IMR-90 (cell line): ENCODE data around the gene RPS25.
"Not testable (repeated sequence)": the region's sequence is repeated elsewhere in the genome, so short reads cannot be mapped to it uniquely, and the experiment has no call there.

Experiments used
- BHLHE40 ChIP-seq: fragments of 150-350 bp; IDR thresholded peaks from 2 replicates; pipeline ENCODE4 v1.6.1; 2016; ENCODE audit warnings: mild to moderate bottlenecking, low read depth, low read length
- CHD1 ChIP-seq: IDR thresholded peaks from 2 replicates; pipeline ENCODE4 v1.6.1; 2012; ENCODE audit warnings: low read depth, low read length, improper control_type of control experiment
- FOS ChIP-seq: fragments of 150-350 bp; IDR thresholded peaks from 2 replicates; pipeline ENCODE4 v1.6.1; 2016; ENCODE audit warnings: low read depth, low read length
- MAFK ChIP-seq: IDR thresholded peaks from 2 replicates; pipeline ENCODE4 v1.6.1; 2012; ENCODE audit warnings: low read depth, low read length, improper control_type of control experiment
- MAZ ChIP-seq: IDR thresholded peaks from 2 replicates; pipeline ENCODE4 v1.6.1; 2012; ENCODE audit warnings: low read depth, mild to moderate bottlenecking, low read length, improper control_type of control experiment, moderate library complexity, borderline replicate concordance
- MXI1 ChIP-seq: IDR thresholded peaks from 2 replicates; pipeline ENCODE4 v1.6.1; 2012; ENCODE audit warnings: low read depth, mild to moderate bottlenecking, low read length, moderate library complexity, borderline replicate concordance
- NFE2L2 ChIP-seq: fragments of 150-350 bp; IDR thresholded peaks from 2 replicates; pipeline ENCODE4 v1.6.1; 2016; ENCODE audit warnings: low read depth, mild to moderate bottlenecking, low read length
- POLR2A ChIP-seq: IDR thresholded peaks from 2 replicates; pipeline ENCODE4 v1.6.1; 2012; ENCODE audit warnings: mild to moderate bottlenecking, low read depth, low read length
- RAD21 ChIP-seq: IDR thresholded peaks from 2 replicates; pipeline ENCODE4 v1.6.1; 2012; ENCODE audit warnings: low read length, improper control_type of control experiment
- RCOR1 ChIP-seq: IDR thresholded peaks from 2 replicates; pipeline ENCODE4 v1.6.1; 2012; ENCODE audit warnings: mild to moderate bottlenecking, low read length, improper control_type of control experiment; ENCODE audit not compliant: insufficient replicate concordance
- RFX5 ChIP-seq: IDR thresholded peaks from 2 replicates; pipeline ENCODE4 v1.8.0; 2012; ENCODE audit warnings: low read depth, mild to moderate bottlenecking, low read length, moderate library complexity
- SMC3 ChIP-seq: fragments of 150-350 bp; IDR thresholded peaks from 2 replicates; pipeline ENCODE4 v1.6.1; 2016; ENCODE audit warnings: low read depth, mild to moderate bottlenecking, antibody characterized with exemption, low read length, moderate library complexity
- TF ChIP-seq, protein P1 (sequence below): conservative IDR thresholded peaks from 2 replicates; pipeline ENCODE4 v1.5.1; 2012; ENCODE audit warnings: mild to moderate bottlenecking, low read depth, low read length, improper control_type of control experiment

GRCh38 chr11:118969508-118969907 lies 48.6 kb downstream of the RPS25 start:
- not testable (repeated sequence) for TF ChIP-seq MXI1, RFX5, MAFK, FOS, POLR2A, RAD21, CHD1, SMC3, MAZ, NFE2L2, RCOR1, BHLHE40
- TF ChIP-seq, protein P1, sequence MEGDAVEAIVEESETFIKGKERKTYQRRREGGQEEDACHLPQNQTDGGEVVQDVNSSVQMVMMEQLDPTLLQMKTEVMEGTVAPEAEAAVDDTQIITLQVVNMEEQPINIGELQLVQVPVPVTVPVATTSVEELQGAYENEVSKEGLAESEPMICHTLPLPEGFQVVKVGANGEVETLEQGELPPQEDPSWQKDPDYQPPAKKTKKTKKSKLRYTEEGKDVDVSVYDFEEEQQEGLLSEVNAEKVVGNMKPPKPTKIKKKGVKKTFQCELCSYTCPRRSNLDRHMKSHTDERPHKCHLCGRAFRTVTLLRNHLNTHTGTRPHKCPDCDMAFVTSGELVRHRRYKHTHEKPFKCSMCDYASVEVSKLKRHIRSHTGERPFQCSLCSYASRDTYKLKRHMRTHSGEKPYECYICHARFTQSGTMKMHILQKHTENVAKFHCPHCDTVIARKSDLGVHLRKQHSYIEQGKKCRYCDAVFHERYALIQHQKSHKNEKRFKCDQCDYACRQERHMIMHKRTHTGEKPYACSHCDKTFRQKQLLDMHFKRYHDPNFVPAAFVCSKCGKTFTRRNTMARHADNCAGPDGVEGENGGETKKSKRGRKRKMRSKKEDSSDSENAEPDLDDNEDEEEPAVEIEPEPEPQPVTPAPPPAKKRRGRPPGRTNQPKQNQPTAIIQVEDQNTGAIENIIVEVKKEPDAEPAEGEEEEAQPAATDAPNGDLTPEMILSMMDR: not testable (repeated sequence)
